Frontal cortex (tissue), 4 donors: ENCODE data around the gene PFKP. TPM values are rescaled to one million over a fixed set of nuclear protein-coding genes. Genes with fewer than 3 reads are reported as not detected.
A peak's percentile ranks its signal among the peaks of the same experiment; 100 is the strongest.
"Not testable (repeated sequence)": the region's sequence is repeated elsewhere in the genome, so short reads cannot be mapped to it uniquely, and the experiment has no call there.

Experiments
- DNase-seq, 2 donors: peaks; one replicate each; pipeline ENCODE4 v3.0.0; 2012; ENCODE audit warnings: low spot score in 2 of 2
- FAIRE-seq: peaks from 2 replicates; lab custom pipeline; 2012; peaks lifted over from hg19 to GRCh38; lab: Jason Lieb, UNC
- total RNA-seq: library from RNA; depleted of rRNA; stranded (reverse); fragments of >200 nt; gene quantifications from one replicate; pipeline ENCODE4 v1.2.3, GENCODE V29; 2014
- donor health status: control.
- donor health status: control.
- donor health status: control.

The PFKP gene
- total RNA-seq, 1 donor from 2014 or later = 81.5 TPM

GRCh38 chr10:3146289-3146688 lies 78.9 kb downstream of the PFKP start:
- DNase-seq = no peak
- no peak for FAIRE-seq

- no peak for FAIRE-seq
- DNase-seq = no peak
Observed at GRCh38 chr10:3147117-3147820, 79.9 kb downstream of the PFKP start.

- DNase-seq = no peak
- FAIRE-seq = no peak
Observed at GRCh38 chr10:3148041-3148440, 80.7 kb downstream of the PFKP start.

- DNase-seq (no peak), FAIRE-seq (no peak)
Observed at GRCh38 chr10:3148994-3149393, 81.6 kb downstream of the PFKP start.

- no peak for FAIRE-seq
Observed at GRCh38 chr10:3149918-3150317, 82.6 kb downstream of the PFKP start.

DNA sequence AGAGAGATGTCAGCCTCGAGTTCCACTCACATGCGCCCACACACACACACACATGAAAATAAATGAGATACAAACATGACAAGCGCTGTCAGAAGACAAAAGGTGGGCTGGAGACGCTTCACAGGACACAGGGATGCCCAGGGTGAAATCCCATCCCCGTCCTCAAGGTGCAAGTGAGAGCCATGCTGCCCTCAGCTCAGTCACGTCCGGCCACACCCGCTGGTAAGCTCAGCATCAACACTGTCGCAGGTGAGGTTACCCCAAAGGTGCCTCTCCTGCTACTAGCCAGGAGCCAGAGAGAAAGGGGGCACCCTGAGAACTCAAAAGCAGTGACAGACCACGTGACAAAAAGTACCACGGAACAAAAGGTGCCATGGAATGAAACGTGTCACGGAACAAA lies 83.0 kb downstream of the PFKP start:
- FAIRE-seq = no peak
- no peak for DNase-seq

More at GRCh38 chr10:3149918-3150317, 82.6 kb downstream of the PFKP start:
- DNase-seq = no peak

DNA sequence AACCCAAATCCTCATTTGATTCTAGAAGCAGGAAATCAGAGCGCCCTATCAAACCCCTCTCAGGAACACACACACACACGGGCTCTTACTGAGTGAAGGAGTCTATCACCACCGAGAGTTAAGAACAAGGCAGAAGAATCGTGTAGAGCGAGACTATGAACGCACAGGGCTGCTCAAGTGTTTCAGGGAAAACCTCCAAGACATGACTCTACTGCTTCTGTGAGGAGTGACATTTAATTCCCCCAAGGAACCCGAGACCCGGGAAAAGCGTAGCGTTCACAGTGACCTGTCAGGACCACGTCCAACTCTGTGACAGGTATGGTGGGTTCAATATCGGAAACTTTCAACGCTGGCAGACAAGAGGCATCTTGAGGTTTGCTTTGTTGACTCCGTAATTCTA lies 83.6 kb downstream of the PFKP start:
- FAIRE-seq = no peak

DNA sequence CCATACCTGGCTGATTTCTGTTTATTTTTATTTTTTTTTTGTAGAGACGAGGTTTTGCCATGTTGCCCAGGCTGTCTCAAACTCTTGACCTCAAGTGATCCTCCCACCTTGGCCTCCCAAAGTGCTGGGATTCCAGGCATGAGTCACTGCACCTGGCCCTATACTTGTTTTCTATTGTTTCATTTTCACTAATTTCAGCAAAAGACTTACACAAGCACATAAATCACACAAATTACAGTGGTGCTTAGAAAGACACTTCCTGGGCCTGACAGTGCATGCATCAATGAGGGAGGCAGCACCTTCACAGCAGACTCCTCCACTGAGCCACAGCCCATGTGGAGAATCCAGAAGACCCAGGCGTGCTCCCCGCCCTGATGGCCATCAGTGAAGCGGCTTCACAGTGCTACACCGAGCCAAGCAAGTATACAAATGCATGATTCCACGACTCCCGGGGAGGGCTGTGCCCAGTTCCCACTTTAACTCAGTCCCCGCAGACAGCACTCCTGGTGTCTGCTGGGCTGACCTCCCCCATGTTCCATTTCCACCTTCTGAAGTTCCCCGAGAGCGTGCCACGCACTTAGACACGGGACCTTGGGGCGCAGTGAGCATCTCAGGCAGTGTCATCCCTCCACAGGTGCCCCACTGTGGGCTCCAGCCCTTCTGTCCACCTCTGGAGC lies 84.7 kb downstream of the PFKP start:
- FAIRE-seq = no peak
- no peak for DNase-seq

More for the DNA sequence above, 83.6 kb downstream of the PFKP start:
- DNase-seq = no peak

- FAIRE-seq = no peak
- no peak for DNase-seq
Observed at GRCh38 chr10:3152566-3152935, 85.2 kb downstream of the PFKP start.

- no peak for DNase-seq
- no peak for FAIRE-seq
Observed at GRCh38 chr10:3154666-3155065, 87.3 kb downstream of the PFKP start.

GRCh38 chr10:3159152-3159551 lies 91.8 kb downstream of the PFKP start:
- DNase-seq (no peak), FAIRE-seq (no peak)

GRCh38 chr10:3162533-3162932 lies 95.2 kb downstream of the PFKP start:
- FAIRE-seq (no peak), DNase-seq (no peak)

GRCh38 chr10:3163879-3164278 lies 96.5 kb downstream of the PFKP start:
- no peak for FAIRE-seq
- no peak for DNase-seq

GRCh38 chr10:3165196-3165595 lies 97.8 kb downstream of the PFKP start:
- DNase-seq = no peak
- FAIRE-seq = no peak

- FAIRE-seq (no peak), DNase-seq (no peak)
Observed at GRCh38 chr10:3166496-3167290, 99.3 kb downstream of the PFKP start.

GRCh38 chr10:3167611-3168330 lies 100.4 kb downstream of the PFKP start:
- no peak for FAIRE-seq
- DNase-seq = no peak

DNA sequence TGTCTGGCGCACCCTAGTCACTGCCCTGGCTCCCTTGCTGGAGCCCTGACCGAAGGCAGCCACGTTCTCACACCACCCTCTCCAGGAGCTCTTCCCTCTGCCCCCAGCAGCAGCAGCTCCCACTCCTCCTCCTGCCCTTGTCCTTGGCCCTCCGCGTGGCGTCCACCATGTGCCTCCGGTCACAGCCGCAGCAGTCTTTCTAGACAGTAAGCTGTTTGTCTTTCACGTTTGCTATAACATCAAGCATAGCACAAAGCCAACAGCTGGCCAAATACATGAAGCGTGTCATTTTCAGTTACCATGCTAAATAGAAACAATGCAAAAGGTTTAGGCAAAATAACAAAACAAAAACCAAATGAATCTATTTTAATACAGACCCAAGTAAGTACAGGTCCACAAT lies 101.9 kb downstream of the PFKP start:
- FAIRE-seq (no peak), DNase-seq (no peak)

GRCh38 chr10:3169673-3170072 lies 102.3 kb downstream of the PFKP start:
- DNase-seq = no peak
- FAIRE-seq = no peak

DNA sequence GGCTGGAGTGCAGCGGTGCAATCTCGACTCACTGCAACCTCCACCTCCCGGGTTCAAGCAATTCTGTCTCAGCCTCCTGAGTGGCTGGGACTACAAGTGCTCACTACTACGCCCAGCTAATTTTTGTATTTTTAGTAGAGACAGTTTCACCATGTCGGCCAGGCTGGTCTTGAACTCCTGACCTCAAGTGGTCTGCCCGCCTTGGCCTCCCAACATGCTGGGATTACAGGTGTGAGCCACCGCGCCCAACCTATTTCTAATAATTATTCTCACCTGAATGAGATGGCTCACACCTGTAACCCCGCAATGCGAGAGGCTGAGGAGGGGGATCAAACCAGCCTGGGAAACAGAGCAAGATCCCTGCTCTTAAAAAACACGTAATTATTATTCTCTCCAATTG lies 104.1 kb downstream of the PFKP start:
- FAIRE-seq, DNase-seq: not testable (repeated sequence)

DNA sequence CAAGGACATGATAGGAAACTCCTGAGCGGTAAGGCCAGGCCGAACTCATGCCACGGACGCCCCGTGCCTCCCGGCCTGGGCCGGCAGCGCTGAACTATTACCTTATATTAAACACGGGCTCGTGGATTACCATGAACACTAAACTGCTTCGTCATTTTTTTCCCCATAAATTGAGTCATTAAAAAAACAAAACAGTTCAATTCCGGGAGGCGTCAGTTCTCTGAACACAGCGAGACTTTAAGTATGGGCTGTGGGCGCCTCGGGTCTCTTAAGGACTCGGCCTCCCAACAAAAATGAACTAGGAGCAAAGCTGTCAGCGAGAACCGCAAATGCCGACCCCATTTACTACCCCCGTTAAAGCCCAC lies 104.7 kb downstream of the PFKP start:
- FAIRE-seq = no peak
- peak in 1 of 2 donors; percentile 28 for DNase-seq
